Neural progenitor cell (in vitro differentiated cells): ENCODE measurements around the gene HSD17B1. TPM values are rescaled to one million over a fixed set of nuclear protein-coding genes. Genes with fewer than 3 reads are reported as not detected.
"Not testable (repeated sequence)": the region's sequence is repeated elsewhere in the genome, so short reads cannot be mapped to it uniquely, and the experiment has no call there.

Experiments
- DNase-seq: peaks from one replicate; pipeline ENCODE4 v3.0.0-alpha.2; 2016; ENCODE audit warnings: low spot score
- H2AFZ ChIP-seq: fragments of 200-600 bp; sonication (generic); replicated peaks from 2 replicates; pipeline ENCODE4 v1.6.1; 2016; ENCODE audit warnings: antibody characterized with exemption
- H3F3A ChIP-seq: fragments of 200-600 bp; sonication (generic); 2 replicates; pipeline ENCODE4 v1.6.1; 2016; ENCODE audit warnings: antibody characterized with exemption, low read depth
- H3K27ac ChIP-seq: fragments of 200-600 bp; sonication (generic); 2 replicates; pipeline ENCODE4 v1.5.1; 2016; ENCODE audit warnings: mild to moderate bottlenecking
- H3K27me3 ChIP-seq: fragments of 200-600 bp; sonication (generic); 2 replicates; pipeline ENCODE4 v1.6.1; 2016; ENCODE audit warnings: mild to moderate bottlenecking, moderate library complexity
- H3K36me3 ChIP-seq: fragments of 200-600 bp; sonication (generic); 2 replicates; pipeline ENCODE4 v1.5.1; 2016
- H3K4me1 ChIP-seq: fragments of 200-600 bp; sonication (generic); 2 replicates; pipeline ENCODE4 v1.6.1; 2016; ENCODE audit warnings: mixed run types
- H3K4me2 ChIP-seq: fragments of 200-600 bp; sonication (generic); 2 replicates; pipeline ENCODE4 v1.6.1; 2016
- H3K4me3 ChIP-seq: fragments of 200-600 bp; sonication (generic); 2 replicates; pipeline ENCODE4 v1.5.1; 2016
- H3K79me2 ChIP-seq: fragments of 200-600 bp; sonication (generic); 2 replicates; pipeline ENCODE4 v1.6.1; 2016; ENCODE audit warnings: low read depth
- H3K9ac ChIP-seq: fragments of 200-600 bp; sonication (generic); 2 replicates; pipeline ENCODE4 v1.6.1; 2016
- H3K9me3 ChIP-seq: fragments of 200-600 bp; sonication (generic); 2 replicates; pipeline ENCODE4 v1.5.1; 2016; ENCODE audit warnings: low read depth
- H4K20me1 ChIP-seq: fragments of 200-600 bp; sonication (generic); 2 replicates; pipeline ENCODE4 v1.6.1; 2016; ENCODE audit warnings: low read depth
- H3K27ac Mint-ChIP-seq: 3 replicates; pipeline ENCODE4 v1.8.0; 2021; ENCODE audit warnings: mixed read lengths
- H3K27me3 Mint-ChIP-seq: 2 replicates; pipeline ENCODE4 v1.8.0; 2022; ENCODE audit warnings: low read depth, mild to moderate bottlenecking, inconsistent platforms, moderate library complexity, mixed read lengths; ENCODE audit not compliant: insufficient read depth
- H3K36me3 Mint-ChIP-seq: 3 replicates; pipeline ENCODE4 v1.8.0; 2021; ENCODE audit warnings: mixed read lengths
- H3K4me1 Mint-ChIP-seq: 3 replicates; pipeline ENCODE4 v1.8.0; 2021; ENCODE audit warnings: mixed read lengths
- H3K4me3 Mint-ChIP-seq: 3 replicates; pipeline ENCODE4 v1.8.0; 2021; ENCODE audit warnings: mild to moderate bottlenecking, moderate library complexity, mixed read lengths
- H3K9me3 Mint-ChIP-seq: 3 replicates; pipeline ENCODE4 v1.8.0; 2020; ENCODE audit warnings: mixed read lengths
- CTCF ChIP-seq: fragments of 200-600 bp; sonication (generic); IDR thresholded peaks from 2 replicates; pipeline ENCODE4 v1.5.1; 2017; ENCODE audit warnings: antibody characterized with exemption, mild to moderate bottlenecking
- EZH2 ChIP-seq: fragments of 200-600 bp; sonication (generic); IDR thresholded peaks from 2 replicates; pipeline ENCODE4 v1.6.1; 2017; ENCODE audit warnings: antibody characterized with exemption, mild to moderate bottlenecking, moderate library complexity
- EZH2phosphoT487 ChIP-seq: fragments of 200-600 bp; sonication (generic); IDR thresholded peaks from 2 replicates; pipeline ENCODE4 v1.6.1; 2017; ENCODE audit warnings: antibody characterized with exemption
- total RNA-seq: library from RNA; depleted of rRNA; stranded (reverse); fragments of >200 nt; gene quantifications from 2 replicates; pipeline ENCODE4 v1.2.3, GENCODE V29; 2015; ENCODE audit warnings: low replicate concordance

Gene HSD17B1
- total RNA-seq, 1 donor from 2014 or later = 2.2 TPM

GRCh38 chr17:42537156-42537805, 15.4 kb upstream of the HSD17B1 start:
- Histone ChIP-seq H3K27me3 (peaks cover 20% of the 10 kb centered on the region), H3F3A (no peaks in the 10 kb centered on the region), H3K9ac (no peak overlapping the region), H3K4me1 (peaks cover 10% of the 10 kb centered on the region), H3K9me3 (no peaks in the 10 kb centered on the region), H3K4me3 (peak overlapping the region; percentile 52), H3K36me3 (no peaks in the 10 kb centered on the region), H2AFZ (no peak overlapping the region), H3K79me2 (peaks cover 5% of the 10 kb centered on the region), H3K4me2 (peak overlapping the region; percentile 78), H4K20me1 (no peaks in the 10 kb centered on the region), H3K27ac (no peak overlapping the region)
- H3K4me1 Mint-ChIP-seq = peaks cover 13% of the 10 kb centered on the region
- H3K36me3 Mint-ChIP-seq = peaks cover 3% of the 10 kb centered on the region
- no peak for TF ChIP-seq CTCF
- TF ChIP-seq EZH2 = no peak
- TF ChIP-seq EZH2phosphoT487 = no peak
- no peaks in the 10 kb centered on the region for H3K9me3 Mint-ChIP-seq
- H3K27me3 Mint-ChIP-seq = no peaks in the 10 kb centered on the region
- H3K4me3 Mint-ChIP-seq = peak overlapping the region; percentile 90
- DNase-seq = no peak
- H3K27ac Mint-ChIP-seq = no peak overlapping the region

- Histone ChIP-seq H3K79me2 (peaks cover 5% of the 10 kb centered on the region), H3K9me3 (no peaks in the 10 kb centered on the region), H3F3A (no peaks in the 10 kb centered on the region), H3K27ac (no peak overlapping the region), H4K20me1 (no peaks in the 10 kb centered on the region), H3K36me3 (no peaks in the 10 kb centered on the region), H3K9ac (no peak overlapping the region), H3K27me3 (peaks cover 13% of the 10 kb centered on the region), H3K4me2 (no peak overlapping the region), H3K4me1 (peaks cover 10% of the 10 kb centered on the region), H2AFZ (no peak overlapping the region), H3K4me3 (no peak overlapping the region)
- Mint-ChIP-seq H3K4me3 (peak overlapping the region; percentile 77), H3K27me3 (no peaks in the 10 kb centered on the region), H3K9me3 (no peaks in the 10 kb centered on the region), H3K4me1 (peaks cover 13% of the 10 kb centered on the region), H3K36me3 (peaks cover 3% of the 10 kb centered on the region), H3K27ac (no peak overlapping the region)
- TF ChIP-seq EZH2 = no peak
- TF ChIP-seq CTCF = no peak
- no peak for TF ChIP-seq EZH2phosphoT487
- DNase-seq = no peak
These were observed 14.8 kb upstream of the HSD17B1 start for GRCh38 chr17:42537826-42538451.

- H3K36me3 Mint-ChIP-seq = peaks cover 3% of the 10 kb centered on the region
- H4K20me1 ChIP-seq = no peaks in the 10 kb centered on the region
- peaks cover 10% of the 10 kb centered on the region for H3K4me1 ChIP-seq
- H3K4me2 ChIP-seq = no peak overlapping the region
- peaks cover 13% of the 10 kb centered on the region for H3K4me1 Mint-ChIP-seq
- no peak overlapping the region for H3K4me3 ChIP-seq
- TF ChIP-seq CTCF = no peak
- TF ChIP-seq EZH2 = no peak
- no peak for TF ChIP-seq EZH2phosphoT487
- H3K9ac ChIP-seq = no peak overlapping the region
- H3K27me3 ChIP-seq = peaks cover 8% of the 10 kb centered on the region
- H3K4me3 Mint-ChIP-seq = no peak overlapping the region
- H3K79me2 ChIP-seq = peaks cover 5% of the 10 kb centered on the region
- no peaks in the 10 kb centered on the region for H3K9me3 ChIP-seq
- H3F3A ChIP-seq = no peaks in the 10 kb centered on the region
- H3K36me3 ChIP-seq = no peaks in the 10 kb centered on the region
- DNase-seq = no peak
- H3K27ac Mint-ChIP-seq = no peak overlapping the region
- H3K27ac ChIP-seq = no peak overlapping the region
- H2AFZ ChIP-seq = no peak overlapping the region
- H3K9me3 Mint-ChIP-seq = no peaks in the 10 kb centered on the region
- no peaks in the 10 kb centered on the region for H3K27me3 Mint-ChIP-seq
These were observed 14.2 kb upstream of the HSD17B1 start for GRCh38 chr17:42538482-42538881.

- not testable (repeated sequence) for H3F3A ChIP-seq, H3K79me2 ChIP-seq, H2AFZ ChIP-seq, H3K36me3 Mint-ChIP-seq, H3K27me3 ChIP-seq, H3K9me3 Mint-ChIP-seq, H3K27me3 Mint-ChIP-seq, H3K27ac ChIP-seq, H3K4me1 ChIP-seq, H3K9ac ChIP-seq, H4K20me1 ChIP-seq, H3K4me2 ChIP-seq, H3K4me3 Mint-ChIP-seq, H3K4me3 ChIP-seq, H3K36me3 ChIP-seq, DNase-seq, H3K9me3 ChIP-seq, H3K27ac Mint-ChIP-seq
- H3K4me1 Mint-ChIP-seq = peaks cover 12% of the 10 kb centered on the region
These were observed 12.2 kb upstream of the HSD17B1 start for GRCh38 chr17:42540558-42540957.
